ENCODE measurements around the gene TCFL5.
A peak's percentile ranks its signal among the peaks of the same experiment; 100 is the strongest.
"Not testable (repeated sequence)": the region's sequence is repeated elsewhere in the genome, so short reads cannot be mapped to it uniquely, and the experiment has no call there.

Gene TCFL5

GRCh38 chr20:62852841-62853240 lies 8.8 kb downstream of the TCFL5 start:
- no peak for DNase-seq

- DNase-seq: no peak
Observed at GRCh38 chr20:62852196-62852595, 9.4 kb downstream of the TCFL5 start.

GRCh38 chr20:62850333-62850974 lies 11.2 kb downstream of the TCFL5 start:
- DNase-seq: no peak

GRCh38 chr20:62849431-62849830 lies 12.2 kb downstream of the TCFL5 start:
- no peak for DNase-seq

- DNase-seq: not testable (repeated sequence)
Observed at GRCh38 chr20:62848917-62849316, 12.7 kb downstream of the TCFL5 start.

GRCh38 chr20:62846166-62846890 lies 15.3 kb downstream of the TCFL5 start:
- no peak for DNase-seq

- DNase-seq: no peak
Observed at GRCh38 chr20:62845416-62846160, 16.0 kb downstream of the TCFL5 start.

- no peak for DNase-seq
Observed at GRCh38 chr20:62844182-62844581, 17.4 kb downstream of the TCFL5 start.

- DNase-seq: no peak
Observed at GRCh38 chr20:62843656-62844055, 18.0 kb downstream of the TCFL5 start.

GRCh38 chr20:62841705-62842212 lies 19.9 kb downstream of the TCFL5 start:
- no peak for DNase-seq

GRCh38 chr20:62840244-62841197 lies 21.1 kb downstream of the TCFL5 start:
- no peak for DNase-seq

- DNase-seq: no peak
Observed at GRCh38 chr20:62839816-62840215, 21.8 kb downstream of the TCFL5 start.

- no peak for DNase-seq
Observed at GRCh38 chr20:62839261-62839660, 22.4 kb downstream of the TCFL5 start.

- peak; percentile 59 for DNase-seq
Observed at GRCh38 chr20:62838128-62838891, 23.3 kb downstream of the TCFL5 start.

- no peak for DNase-seq
Observed at GRCh38 chr20:62837790-62838127, 23.9 kb downstream of the TCFL5 start.

GRCh38 chr20:62836967-62837490 lies 24.6 kb downstream of the TCFL5 start:
- no peak for DNase-seq

GRCh38 chr20:62835931-62836861 lies 25.4 kb downstream of the TCFL5 start:
- no peak for DNase-seq

GRCh38 chr20:62834967-62835730 lies 26.5 kb downstream of the TCFL5 start:
- DNase-seq: no peak

GRCh38 chr20:62832951-62833391 lies 28.7 kb downstream of the TCFL5 start:
- DNase-seq: no peak
